Measurements from ENCODE around the gene CA11.

DNA sequence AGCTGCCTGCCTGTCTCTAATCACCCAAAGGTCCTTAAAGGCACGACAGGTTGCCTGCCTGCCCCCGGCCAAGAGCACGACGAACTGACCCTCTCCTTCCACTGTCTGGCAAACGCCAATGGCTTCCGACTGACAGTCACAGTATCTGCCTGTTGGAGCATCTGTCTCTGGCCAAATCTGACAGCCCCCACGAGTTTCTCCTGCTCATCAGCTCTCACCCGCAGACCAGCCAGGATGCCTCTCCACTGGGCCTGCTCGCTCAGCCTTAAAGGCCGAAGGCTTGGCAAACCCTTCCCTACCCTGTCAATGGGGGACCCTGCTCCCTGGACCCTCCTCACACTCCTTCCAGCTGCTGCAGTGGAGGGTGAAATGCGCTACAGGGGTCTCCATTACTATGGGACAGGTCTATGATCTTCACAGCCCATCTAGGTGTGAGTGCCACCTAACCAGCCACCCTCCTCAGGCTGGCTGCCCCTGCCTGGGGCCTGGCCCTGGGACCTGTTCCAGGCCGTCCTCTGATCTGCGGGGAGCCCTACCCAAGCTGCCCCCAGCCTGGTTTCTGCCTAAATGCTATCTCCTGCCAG lies 32.0 kb downstream of the CA11 start:
- TF ChIP-seq FOXM1 (IDR thresholded peaks at IDR 0.05; ENCODE audit: borderline replicate concordance, low read depth) (no peak), TCF12 (IDR thresholded peaks at IDR 0.05; ENCODE audit: low read depth) (no peak), EP300 (IDR thresholded peaks at IDR 0.05; ENCODE audit: borderline replicate concordance) (no peak), EGR1 (IDR thresholded peaks at IDR 0.05) (no peak), TAF1 (IDR thresholded peaks at IDR 0.05; ENCODE audit: low read depth) (no peak), MAX (IDR thresholded peaks at IDR 0.05) (no peak)
- TF ChIP-seq, protein P1, sequence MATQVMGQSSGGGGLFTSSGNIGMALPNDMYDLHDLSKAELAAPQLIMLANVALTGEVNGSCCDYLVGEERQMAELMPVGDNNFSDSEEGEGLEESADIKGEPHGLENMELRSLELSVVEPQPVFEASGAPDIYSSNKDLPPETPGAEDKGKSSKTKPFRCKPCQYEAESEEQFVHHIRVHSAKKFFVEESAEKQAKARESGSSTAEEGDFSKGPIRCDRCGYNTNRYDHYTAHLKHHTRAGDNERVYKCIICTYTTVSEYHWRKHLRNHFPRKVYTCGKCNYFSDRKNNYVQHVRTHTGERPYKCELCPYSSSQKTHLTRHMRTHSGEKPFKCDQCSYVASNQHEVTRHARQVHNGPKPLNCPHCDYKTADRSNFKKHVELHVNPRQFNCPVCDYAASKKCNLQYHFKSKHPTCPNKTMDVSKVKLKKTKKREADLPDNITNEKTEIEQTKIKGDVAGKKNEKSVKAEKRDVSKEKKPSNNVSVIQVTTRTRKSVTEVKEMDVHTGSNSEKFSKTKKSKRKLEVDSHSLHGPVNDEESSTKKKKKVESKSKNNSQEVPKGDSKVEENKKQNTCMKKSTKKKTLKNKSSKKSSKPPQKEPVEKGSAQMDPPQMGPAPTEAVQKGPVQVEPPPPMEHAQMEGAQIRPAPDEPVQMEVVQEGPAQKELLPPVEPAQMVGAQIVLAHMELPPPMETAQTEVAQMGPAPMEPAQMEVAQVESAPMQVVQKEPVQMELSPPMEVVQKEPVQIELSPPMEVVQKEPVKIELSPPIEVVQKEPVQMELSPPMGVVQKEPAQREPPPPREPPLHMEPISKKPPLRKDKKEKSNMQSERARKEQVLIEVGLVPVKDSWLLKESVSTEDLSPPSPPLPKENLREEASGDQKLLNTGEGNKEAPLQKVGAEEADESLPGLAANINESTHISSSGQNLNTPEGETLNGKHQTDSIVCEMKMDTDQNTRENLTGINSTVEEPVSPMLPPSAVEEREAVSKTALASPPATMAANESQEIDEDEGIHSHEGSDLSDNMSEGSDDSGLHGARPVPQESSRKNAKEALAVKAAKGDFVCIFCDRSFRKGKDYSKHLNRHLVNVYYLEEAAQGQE (IDR thresholded peaks at IDR 0.05; ENCODE audit: low read depth) = no peak
